Neural cell (in vitro differentiated cells): ENCODE results near the gene MAD2L2.

Source experiments
- POLR2AphosphoS5 ChIP-seq: IDR thresholded peaks from 2 replicates; pipeline ENCODE4 v1.6.1; 2012
- TF ChIP-seq, protein P1 (sequence below): fragments of 450-650 bp; IDR thresholded peaks from 2 replicates; pipeline ENCODE4 v1.5.1; 2014; ENCODE audit warnings: antibody characterized with exemption, mild to moderate bottlenecking, moderate library complexity; ENCODE audit not compliant: poor library complexity, severe bottlenecking

DNA sequence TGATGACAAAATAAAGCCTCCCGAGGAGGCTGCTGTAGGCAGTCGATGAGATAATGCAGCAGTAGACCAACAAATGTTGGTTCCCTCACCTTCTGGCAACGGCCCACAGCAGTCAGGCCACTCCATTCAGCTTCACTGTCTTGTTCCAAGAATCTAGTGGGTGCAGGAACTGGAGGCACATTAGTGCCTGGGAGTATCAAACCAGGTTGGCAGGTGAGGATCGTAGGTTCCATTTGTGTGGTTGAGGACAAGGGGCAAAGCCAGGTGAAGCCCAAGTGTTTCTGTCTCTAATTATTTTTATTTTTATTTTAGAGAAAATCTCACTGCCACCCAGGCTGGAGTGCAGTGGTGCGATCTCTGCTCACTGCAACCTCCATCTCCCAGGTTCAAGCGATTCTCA lies 40.0 kb downstream of the MAD2L2 start:
- TF ChIP-seq POLR2AphosphoS5: no peak
- TF ChIP-seq, protein P1, sequence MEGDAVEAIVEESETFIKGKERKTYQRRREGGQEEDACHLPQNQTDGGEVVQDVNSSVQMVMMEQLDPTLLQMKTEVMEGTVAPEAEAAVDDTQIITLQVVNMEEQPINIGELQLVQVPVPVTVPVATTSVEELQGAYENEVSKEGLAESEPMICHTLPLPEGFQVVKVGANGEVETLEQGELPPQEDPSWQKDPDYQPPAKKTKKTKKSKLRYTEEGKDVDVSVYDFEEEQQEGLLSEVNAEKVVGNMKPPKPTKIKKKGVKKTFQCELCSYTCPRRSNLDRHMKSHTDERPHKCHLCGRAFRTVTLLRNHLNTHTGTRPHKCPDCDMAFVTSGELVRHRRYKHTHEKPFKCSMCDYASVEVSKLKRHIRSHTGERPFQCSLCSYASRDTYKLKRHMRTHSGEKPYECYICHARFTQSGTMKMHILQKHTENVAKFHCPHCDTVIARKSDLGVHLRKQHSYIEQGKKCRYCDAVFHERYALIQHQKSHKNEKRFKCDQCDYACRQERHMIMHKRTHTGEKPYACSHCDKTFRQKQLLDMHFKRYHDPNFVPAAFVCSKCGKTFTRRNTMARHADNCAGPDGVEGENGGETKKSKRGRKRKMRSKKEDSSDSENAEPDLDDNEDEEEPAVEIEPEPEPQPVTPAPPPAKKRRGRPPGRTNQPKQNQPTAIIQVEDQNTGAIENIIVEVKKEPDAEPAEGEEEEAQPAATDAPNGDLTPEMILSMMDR: no peak
